HG03439 (cell line): Measurements from ENCODE around the gene FABP6.
"Not testable (repeated sequence)": the region's sequence is repeated elsewhere in the genome, so short reads cannot be mapped to it uniquely, and the experiment has no call there.

Source experiments
- ATAC-seq: cut with Tn5 transposase; IDR thresholded peaks from one replicate; pipeline ENCODE4 v1.9.1; 2021; ENCODE audit warnings: mild to moderate bottlenecking, moderate library complexity; ENCODE audit not compliant: unreplicated experiment

The FABP6 gene

DNA sequence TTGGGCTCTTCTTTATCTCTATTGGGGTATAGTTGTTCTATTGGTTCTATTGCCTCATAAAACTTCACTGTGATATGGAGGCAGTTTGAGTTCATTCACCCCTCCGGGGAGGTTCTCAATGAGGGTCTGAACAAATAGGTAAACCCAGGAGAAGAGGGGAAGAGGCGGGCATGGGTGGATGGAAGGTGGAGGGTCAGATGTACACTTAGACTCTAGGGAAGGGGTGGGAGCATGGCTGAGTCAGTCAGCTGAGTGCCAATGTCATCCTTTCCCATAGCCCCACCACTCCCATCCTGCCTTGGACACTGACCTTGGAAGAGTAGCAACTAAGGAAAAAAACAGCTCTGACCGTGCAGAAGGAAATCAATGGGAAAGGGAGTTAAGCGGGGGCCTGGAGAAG, 9.9 kb upstream of the FABP6 start:
- no peak for ATAC-seq

DNA sequence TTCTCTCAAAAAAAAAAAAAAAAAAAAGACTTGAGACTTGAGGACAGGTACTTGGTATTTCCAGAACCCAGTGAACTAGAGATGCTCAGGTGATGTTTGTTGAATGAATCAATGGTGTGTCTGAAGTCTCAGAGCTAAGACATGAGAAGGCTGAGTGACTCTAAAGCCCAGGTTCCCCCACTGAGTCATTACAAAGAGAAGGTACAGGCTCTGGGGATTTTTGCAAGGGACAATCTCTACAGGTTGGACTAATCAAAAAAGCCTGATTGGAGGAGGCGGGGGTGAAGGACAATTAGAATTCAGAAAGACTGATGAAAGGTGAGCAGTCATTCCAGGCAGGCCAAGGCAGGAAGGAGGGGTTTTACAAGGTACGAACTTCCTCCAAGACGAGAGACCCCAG, 8.2 kb upstream of the FABP6 start:
- ATAC-seq: no peak

DNA sequence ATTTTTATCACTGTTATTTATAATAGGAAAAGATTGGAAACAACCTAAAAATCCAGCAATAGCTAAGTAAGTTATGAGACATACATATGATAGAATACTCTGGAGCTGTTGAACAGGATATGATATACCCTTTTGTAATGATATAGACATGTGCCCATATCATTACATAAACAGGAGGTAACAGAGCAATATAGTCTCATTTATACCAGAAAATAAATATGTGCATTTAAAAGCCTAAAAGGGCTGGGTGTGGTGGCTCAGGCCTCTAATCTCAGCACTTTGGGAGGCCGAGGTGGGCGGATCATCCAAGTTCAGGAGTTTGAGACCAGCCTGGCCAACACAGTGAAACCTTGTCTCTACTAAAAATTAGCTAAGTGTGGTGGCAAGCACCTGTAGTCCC, 2.3 kb upstream of the FABP6 start:
- ATAC-seq: no peak

DNA sequence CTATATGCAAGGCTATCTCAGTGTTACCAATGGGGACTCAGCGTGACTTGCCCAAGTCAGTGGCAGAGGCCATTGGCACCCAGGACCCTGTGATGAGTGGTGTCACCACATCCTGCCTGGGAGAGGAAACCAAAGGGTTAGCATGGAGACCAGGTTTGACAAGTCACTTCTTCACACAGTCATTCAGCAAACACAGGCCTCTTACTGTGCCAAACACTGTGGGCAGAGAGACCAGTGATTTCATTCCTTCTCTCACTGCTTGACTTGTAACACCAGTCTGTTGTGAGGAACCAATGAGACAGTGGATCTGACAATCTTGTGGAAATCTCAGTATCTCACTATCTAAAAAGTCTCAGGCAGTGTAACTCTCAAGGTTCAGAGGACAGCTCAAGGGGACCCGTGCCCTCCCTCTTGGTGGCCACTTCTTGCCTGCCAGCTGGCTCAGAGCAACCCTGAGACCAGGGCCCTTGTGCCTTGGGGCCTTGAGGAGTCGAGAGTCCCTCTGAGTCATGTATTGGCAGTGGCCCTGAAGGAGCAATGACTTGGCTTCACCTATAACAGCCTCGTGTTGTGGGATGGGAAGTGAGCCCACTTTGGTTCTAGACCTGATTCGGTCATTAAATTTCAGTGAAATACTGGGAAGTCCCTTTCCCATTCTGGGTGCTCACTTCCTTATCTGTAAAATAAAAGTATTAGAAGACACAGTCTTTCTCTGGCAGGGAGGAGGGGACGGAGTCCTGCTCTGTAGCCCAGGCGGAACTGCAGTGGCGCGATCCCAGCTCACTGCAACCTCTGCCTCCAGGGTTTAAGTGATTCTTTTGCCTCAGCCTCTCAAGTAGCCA, 1.6 kb downstream of the FABP6 start:
- ATAC-seq: no peak

DNA sequence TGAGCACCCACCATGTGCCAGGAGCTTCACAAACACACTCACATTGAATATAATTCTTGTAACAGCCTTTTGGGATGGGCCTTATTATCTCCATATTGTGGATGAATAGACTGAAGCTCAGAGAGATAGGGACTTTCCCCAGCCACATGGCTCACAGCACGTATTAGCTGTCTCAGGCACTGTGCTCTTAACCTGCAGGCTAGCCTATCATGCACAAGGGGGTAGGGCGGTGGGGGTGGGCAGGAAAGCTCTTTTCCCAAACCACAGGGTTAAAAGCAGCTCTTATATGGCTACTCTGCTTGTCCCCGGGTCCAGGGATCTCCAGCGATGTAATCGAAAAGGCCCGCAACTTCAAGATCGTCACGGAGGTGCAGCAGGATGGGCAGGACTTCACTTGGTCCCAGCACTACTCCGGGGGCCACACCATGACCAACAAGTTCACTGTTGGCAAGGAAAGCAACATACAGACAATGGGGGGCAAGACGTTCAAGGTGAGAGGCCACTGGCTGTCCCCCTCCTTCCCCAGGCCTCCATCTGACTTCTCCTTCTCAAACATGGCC, 2.6 kb downstream of the FABP6 start:
- no peak for ATAC-seq

DNA sequence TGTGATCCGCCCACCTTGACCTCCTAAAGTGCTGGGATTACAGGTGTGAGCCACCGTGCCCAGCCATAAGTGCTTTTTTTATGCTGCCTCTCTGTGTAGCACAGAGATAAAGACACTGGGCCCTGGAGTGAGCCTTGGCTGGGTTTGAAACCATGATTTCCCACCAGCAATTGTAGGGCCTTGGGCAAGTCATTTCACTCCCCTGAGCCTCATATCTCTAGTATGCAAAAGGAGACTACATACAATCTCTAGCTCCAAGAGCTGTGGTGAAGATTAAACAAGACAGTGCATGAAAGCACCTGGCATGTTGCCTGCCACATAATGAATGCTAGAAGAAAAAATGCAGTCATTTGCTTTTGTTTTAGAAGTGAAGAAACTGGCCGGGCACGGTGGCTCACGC, 3.9 kb downstream of the FABP6 start:
- no peak for ATAC-seq

DNA sequence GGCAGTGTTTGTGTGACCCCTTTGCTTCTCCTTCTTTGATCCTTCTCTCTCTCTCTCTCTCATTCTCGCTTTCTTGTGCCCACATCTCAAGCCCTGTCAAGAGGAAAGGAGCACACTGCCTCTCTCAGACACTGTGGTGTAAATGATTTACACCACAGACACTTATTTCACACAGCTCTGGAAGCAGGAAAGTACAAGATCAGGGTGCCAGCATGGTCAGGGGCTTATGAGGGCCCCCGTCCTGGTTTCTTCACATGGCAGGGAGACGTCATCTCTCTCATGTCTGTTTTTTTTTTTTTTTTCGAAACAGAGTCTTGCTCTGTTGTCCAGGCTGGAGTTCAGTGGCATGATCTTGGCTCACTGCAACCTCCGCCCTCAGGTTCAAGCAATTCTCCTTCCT, 6.4 kb downstream of the FABP6 start:
- no peak for ATAC-seq

DNA sequence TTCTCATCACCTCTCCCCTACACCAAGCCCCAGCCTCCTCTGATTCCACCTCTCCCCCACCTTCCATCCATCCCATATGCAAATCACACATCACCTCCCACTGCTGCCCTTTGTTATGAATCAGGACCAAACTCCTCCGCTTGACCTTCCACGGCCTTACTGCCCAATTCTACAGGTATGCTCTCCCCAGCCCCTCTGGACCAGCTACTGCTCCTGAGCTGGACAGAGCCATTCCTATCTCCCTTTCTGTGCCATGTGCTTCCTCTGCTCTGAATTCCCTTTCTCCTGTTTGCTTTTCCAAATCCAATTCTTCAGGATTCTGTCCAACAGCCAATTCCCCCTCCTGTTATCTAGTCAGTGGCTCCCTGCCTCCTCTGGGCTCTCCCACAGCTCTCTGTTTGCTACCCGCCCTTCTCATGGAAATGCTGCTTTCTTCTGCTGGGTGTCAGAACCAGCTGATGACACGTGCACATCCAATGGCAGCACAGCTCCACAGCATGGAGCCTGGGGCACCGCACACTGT, 8.3 kb downstream of the FABP6 start:
- ATAC-seq: no peak

DNA sequence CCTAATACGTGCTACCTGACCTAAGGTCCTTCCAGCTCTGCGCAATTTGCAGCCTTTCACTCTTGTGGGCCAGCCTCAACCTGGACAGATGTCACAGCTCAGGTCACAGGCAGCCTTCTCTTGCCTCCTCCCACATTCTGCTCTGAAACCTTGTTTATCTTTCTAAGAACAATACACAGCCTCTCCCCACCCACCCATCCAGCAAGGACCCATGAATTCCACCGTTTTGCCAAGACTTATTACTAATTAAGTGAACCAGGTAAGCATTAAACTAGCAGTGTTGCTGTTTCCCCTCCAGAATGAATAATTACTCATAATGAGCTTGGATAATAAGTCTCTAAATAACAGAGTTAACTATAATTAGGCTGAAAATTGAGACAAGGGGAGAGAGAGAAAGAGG, 11.0 kb downstream of the FABP6 start:
- no peak for ATAC-seq

DNA sequence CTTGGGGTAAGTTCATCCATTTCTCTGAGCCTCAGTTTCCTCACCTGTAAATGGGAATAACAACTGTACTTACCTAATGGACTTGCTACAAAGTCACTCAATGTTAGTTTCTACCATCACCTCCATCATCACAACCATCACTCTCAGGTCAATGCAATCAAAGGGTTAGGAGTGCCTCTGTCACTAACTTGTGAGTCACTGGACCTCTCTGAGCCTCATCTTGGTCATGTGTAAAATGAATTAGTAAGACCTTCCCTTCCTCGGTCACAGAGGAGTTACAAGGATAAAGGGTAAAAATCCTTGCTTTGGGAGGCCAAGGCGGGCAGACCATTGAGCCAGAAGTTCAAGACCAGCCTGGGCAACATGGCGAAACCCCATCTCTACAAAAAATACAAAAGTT, 12.8 kb downstream of the FABP6 start:
- ATAC-seq: no peak

DNA sequence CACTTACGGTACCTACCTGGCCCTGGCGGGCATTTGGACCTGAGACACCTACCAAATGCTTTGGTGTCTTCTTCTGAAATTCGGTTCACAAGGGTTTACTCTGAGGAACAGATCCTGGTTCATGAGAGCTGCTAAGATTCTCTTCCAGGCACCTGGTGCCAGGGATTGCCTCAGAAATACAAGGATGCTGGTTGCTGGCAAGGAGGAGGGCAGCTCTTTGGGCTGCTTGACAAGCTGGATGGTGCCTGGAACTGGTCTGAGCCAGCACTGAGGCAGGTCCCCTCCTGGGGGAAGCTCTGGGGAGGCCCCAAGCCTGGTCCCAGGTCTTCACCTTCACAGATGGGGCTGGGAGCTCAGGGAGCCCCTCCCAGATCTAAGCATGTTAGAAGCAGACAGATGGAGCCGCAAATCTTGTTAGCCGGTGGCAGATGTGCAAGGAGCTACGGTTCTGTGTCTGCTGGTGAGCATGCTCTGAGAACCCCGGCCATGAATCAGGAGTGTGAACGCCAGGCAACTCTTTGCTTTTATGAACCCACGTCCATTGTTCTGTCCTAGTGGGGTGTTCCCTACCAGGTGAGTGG, 16.3 kb downstream of the FABP6 start:
- ATAC-seq: no peak

DNA sequence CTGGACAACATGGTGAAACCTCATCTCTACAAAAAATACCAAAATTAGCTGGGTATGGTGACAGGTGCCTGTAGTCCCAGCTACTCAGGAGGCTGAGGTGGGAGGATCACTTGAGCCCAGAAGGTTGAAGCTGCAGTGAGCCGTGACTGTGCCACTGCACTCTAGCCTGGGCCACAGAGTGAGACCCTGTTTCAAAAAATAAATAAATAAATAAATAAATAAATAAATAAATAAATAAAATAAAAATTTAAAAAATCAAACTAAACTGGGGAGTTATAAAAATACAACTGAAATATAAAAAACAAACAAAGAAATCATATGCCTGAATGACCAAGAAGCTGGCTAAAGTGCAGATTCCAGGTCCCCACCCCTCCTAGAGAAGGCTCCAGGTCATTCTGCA, 20.3 kb downstream of the FABP6 start:
- ATAC-seq: not testable (repeated sequence)

DNA sequence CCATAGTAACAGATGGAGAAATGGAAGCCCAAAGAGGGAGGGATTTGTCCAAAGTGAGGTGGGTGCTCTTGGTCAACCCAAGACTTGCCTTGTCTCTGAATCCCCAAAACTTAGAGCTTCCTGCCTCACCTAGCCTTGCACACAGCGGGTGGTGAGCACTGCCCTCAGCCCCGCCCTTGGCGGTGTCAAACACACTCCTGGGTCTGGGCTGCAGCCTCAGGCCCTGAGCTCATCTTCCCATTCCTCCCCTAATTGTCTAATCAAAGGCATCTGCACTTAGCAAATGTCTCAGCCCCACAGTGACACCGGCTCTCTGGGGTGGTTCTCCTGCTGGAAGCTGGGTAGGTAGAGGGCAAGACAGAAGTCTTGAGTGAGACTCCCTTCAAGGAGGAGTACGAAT, 20.9 kb downstream of the FABP6 start:
- no peak for ATAC-seq

DNA sequence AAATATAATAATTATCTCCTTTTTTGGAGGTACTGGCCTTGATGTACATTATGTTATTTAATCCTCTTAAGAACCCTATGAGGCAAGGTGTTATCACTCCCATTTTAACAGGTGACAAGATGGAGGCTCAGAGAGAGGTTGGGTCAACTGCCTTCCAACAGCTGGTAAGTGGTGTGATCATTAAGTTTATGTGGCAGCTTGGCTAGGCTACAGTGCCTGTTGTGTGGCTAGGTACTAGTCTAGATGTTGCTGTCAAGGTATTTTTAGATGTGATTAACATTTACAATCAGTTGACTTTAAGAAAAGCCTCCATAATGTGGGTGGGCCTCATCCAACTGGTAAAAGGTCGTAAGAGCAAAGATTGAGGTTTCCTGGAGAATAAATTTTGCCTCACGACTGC, 21.5 kb downstream of the FABP6 start:
- no peak for ATAC-seq

DNA sequence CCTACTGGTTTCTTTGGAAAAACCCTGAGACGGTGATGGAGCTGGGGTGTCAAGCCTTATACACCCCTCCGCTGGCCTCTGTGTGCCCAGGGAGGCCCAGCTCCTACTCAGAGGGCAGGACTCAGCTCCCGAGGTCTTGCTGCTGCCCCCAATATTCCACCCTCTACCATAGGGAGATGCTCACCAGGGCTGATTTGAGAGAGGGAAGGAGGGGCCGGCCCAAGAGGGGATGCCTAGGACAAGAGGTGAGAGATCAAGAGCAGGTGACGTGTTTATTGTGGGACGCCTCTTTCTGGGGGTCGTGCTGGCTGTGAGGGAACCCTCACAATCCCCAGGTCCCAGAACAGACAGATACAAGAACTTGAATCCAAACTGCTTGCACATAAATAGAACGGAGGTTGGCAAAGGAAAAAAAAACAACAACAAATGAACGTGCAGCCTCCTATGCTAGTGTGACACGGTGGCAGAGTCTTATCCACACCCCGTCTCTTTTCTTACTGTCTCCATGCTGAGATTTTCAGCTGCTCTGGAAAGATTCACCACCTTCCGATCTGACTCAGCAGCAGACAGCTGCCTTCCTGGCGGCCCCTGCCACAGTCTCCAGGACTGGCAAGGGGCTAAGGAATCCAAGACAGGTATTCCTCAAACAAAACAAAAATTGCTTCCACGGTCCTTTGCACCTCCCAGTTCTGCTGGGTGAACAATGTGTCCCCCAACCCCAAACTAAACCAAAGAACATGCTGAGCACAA, 22.3 kb downstream of the FABP6 start:
- ATAC-seq: no peak

DNA sequence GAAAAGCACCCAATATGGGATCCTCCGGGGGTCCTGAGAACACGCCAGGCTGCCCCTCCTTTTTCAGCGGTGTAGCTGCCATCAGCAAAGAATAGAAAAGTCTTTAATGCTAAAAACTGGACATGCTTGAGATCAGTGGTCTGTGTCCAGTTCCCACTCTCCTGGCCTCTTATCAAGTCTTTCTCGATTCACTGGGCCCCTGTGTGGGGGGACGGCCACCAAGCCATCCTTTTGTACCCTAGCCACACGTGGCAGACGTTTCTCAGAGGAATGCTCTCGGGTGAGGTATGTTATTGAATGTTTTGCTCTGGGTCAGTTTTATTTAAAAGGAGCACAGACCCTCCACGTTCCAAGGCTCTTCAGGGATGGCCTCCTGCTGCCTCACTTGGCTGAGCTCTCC, 23.6 kb downstream of the FABP6 start:
- no peak for ATAC-seq

DNA sequence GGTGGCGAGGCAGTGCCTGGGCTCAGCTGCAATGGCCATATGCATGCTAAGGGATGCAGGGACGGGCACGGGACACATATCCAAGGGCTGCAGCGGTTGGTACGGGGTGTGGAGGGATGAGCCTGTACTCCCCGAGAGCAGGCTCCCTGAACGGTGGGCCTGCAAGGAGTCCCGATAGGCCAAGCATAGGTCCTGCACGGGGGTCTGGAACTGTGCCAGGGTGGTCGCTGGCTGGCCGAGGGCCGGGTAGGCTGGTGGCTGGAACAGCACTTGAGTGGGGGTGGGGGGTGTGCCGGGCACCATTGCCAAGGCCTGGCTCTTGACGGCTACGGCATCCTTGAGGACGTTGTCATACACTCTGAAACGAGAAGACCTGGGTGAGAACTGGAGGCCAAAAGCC, 24.1 kb downstream of the FABP6 start:
- no peak for ATAC-seq

DNA sequence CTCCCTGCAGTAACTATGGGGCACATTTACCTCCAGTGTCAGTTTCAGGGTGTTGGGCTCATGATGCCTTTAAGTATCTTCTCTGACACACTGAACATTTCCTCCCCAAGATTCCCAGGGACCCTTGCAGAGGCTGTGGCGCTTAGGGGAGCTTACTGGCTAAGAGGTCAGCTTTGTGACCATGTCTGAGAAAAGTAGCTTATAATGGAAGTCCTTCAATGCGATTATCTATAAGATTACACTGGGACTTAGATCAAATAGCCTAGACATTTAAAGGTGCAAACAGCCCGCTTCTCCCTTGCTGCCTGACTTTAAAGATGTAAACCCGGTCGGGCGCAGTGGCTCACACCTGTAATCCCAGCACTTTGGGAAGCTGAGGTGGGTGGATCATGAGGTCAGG, 25.4 kb downstream of the FABP6 start:
- no peak for ATAC-seq

DNA sequence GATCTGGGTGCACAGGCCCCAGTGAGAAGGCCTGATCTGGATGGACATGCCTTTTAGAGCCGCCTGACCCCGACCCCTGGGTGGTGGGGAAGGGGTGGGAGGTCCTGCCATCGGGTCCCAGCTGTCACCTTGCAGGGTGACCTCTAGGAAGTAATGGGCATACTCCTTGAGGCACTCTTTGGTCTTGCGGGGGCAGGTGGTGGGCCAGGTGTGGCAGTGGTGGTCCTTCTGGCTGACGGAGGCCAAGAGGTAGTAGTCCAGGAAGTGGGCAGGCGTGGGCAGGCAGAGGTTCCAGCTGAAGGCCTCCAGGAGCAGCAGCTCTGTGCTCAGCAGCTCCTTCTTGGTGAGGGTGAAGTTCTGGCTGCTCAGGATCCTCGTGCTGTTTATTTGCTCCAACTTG, 30.0 kb downstream of the FABP6 start:
- ATAC-seq: no peak

DNA sequence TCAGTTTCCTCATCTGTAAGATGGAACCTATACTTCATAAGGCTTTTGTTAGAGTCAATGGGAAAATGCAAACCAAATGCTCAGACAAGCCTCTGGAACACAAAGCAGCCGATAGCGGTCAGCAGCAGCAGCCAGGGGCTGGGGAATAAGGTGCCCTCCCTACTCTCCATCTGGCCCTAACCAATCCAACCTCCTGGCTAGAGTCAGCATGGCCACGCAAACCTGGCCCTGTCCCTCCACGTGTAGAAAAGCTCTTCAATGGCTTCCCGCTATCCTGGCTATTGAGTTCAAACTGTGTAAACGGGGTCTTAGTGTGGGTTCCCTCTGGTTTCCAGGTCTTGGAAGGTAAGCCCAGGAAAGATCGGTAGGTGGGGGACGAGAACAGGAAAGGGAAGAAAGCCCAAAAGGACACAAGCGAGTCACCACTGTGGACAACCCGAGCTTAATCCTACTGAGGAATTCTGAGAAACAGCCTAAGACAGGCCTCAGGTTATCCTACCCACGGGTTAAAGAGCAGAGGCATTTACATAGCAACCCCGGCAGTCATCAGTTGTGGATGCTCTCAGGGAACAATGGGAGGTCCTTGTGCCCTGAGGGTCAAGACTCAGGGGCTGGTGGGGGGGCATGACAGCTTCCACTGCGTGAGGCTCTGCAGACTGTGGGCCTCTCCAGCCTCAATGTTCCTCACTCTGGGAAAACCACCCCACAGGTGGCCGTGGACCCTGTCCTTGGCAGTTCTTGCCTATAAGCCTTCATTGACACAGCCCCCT, 30.9 kb downstream of the FABP6 start:
- ATAC-seq: no peak
